Small intestine (tissue), 16 donors: ENCODE measurements around the gene MSANTD2. TPM values are rescaled to one million over a fixed set of nuclear protein-coding genes. Genes with fewer than 3 reads are reported as not detected.
A peak's percentile ranks its signal among the peaks of the same experiment; 100 is the strongest.

Experiments used
- DNase-seq, 2 donors: peaks; one replicate each; pipeline versions ENCODE4 v3.0.0 to v3.0.0-alpha.2; 2013
- FAIRE-seq: peaks from 2 replicates; lab custom pipeline; 2012; peaks lifted over from hg19 to GRCh38; lab: Jason Lieb, UNC
- H3K27ac ChIP-seq, 3 donors: one replicate each; pipeline ENCODE4 v1.5.1; 2013; ENCODE audit warnings: low read length in 2 of 3, mild to moderate bottlenecking in 2 of 3, control low read depth in 1 of 3, inconsistent platforms in 1 of 3, low read depth in 1 of 3, moderate library complexity in 1 of 3
- H3K27me3 ChIP-seq, 3 donors: one replicate each; pipeline ENCODE4 v1.6.1; 2013; ENCODE audit warnings: low read length in 3 of 3, inconsistent platforms in 1 of 3; ENCODE audit not compliant: control insufficient read depth in 3 of 3, insufficient read depth in 3 of 3
- H3K36me3 ChIP-seq, 3 donors: one replicate each; pipeline ENCODE4 v1.6.1; 2013; ENCODE audit warnings: low read length in 3 of 3, inconsistent platforms in 1 of 3, low read depth in 1 of 3, mild to moderate bottlenecking in 1 of 3, moderate library complexity in 1 of 3; ENCODE audit not compliant: control insufficient read depth in 3 of 3, insufficient read depth in 2 of 3
- H3K4me1 ChIP-seq, 3 donors: one replicate each; pipeline ENCODE4 v1.6.1; 2013; ENCODE audit warnings: low read length in 2 of 3, inconsistent platforms in 1 of 3, low read depth in 1 of 3, mild to moderate bottlenecking in 1 of 3, moderate library complexity in 1 of 3; ENCODE audit not compliant: control insufficient read depth in 3 of 3, insufficient read depth in 2 of 3
- H3K4me3 ChIP-seq, 3 donors: one replicate each; pipeline ENCODE4 v1.5.1; 2013; ENCODE audit warnings: low read length in 3 of 3, control low read depth in 1 of 3, inconsistent platforms in 1 of 3, low read depth in 1 of 3, mild to moderate bottlenecking in 1 of 3, moderate library complexity in 1 of 3
- H3K9me3 ChIP-seq, 2 donors: one replicate each; pipeline ENCODE4 v1.6.1; 2013; ENCODE audit warnings: low read depth in 1 of 2, low read length in 1 of 2; ENCODE audit not compliant: control insufficient read depth in 2 of 2, insufficient read depth in 1 of 2
- WGBS, 3 donors: extraction: QIAGEN DNeasy Blood & Tissue Kit; methylation state at CpG; one replicate each; pipeline ENCODE4 v1.1.7; 2013; 5-methylcytosine and 5-hydroxymethylcytosine counted together
- long read RNA-seq, 10 donors: transcript quantifications; one replicate each; lab custom pipeline, GENCODE V29; 2026
- polyA plus RNA-seq, 4 donors: library from polyadenylated mRNA; stranded (reverse) in 3 of 4; unstranded in 1 of 4; fragments of 200-250 nt in 3 of 4; fragments of 120-200 nt in 1 of 4; gene quantifications; one replicate each; pipeline versions ENCODE4 v1.2.1 to v1.2.3, GENCODE V29; 2013
- donor health status: healthy with polysubstance abuse.
- donor health status: control.
- donor health status: control.
- donor health status: Bipolar disorder and iron deficiency.
- donor health status: healthy.

The MSANTD2 gene
- 10 to 100 TPM in 1 of 4 donors, 1 to 10 TPM in 3; 4.4 to 19.9 (median 6.4) TPM for polyA plus RNA-seq
- long read RNA-seq, donor 1, partial matches to known transcripts = 6 of 10 reads
- long read RNA-seq, donor 1, other reads (novel, unspliced or antisense) = 0 of 10 reads
- long read RNA-seq, donor 2, partial matches to known transcripts = 0 of 2 reads
- long read RNA-seq, donor 2, other reads (novel, unspliced or antisense) = 0 of 2 reads
- long read RNA-seq, donor 3, partial matches to known transcripts = 0 of 4 reads
- long read RNA-seq, donor 3, other reads (novel, unspliced or antisense) = 0 of 4 reads
- long read RNA-seq, donor 4 = 0 reads
- long read RNA-seq, donor 5 = 0 reads
- long read RNA-seq, donor 6, partial matches to known transcripts = 0 of 2 reads
- long read RNA-seq, donor 6, other reads (novel, unspliced or antisense) = 0 of 2 reads
- long read RNA-seq, donor 7 = 0 reads
- long read RNA-seq, donor 8 = 0 reads
- long read RNA-seq, donor 9 = 0 reads
- long read RNA-seq, donor 10, partial matches to known transcripts = 0 of 5 reads
- long read RNA-seq, donor 10, other reads (novel, unspliced or antisense) = 0 of 5 reads

DNA sequence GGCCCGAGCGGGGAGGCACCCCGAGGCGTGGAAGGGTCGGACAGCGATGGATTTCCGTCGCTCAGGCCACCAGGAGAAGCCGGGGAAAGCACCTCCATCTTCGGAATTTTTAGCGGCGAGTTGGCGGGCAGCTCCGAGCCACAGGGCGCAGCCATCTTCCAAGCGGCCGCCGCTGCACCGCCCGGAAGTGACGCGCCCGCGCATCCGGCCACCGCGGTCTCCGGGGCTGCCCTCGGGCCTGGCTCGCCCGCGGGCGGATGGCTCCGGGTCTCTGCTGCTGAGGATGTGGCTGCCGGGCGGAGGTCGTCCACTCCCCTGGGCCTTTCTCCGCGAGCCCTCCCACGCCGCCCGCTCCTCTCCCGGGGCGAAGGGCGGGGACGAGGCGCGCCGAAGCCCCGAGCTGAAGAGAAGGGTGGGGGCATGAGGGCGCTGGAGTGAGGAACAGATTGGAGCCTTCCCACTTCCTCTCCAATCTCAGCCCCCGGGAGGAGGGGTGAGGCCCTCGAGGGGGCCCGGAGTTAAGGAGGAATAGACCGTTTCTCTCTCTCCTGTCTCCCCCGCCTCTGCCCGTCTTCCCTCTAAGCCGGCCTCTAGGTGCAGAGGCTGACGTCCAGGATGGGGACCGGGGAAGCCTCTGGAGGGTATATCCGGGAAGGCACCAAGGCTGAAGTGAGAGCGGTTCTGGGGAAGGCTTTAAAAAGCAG is at the start of gene MSANTD2:
MSANTD2 (minus strand) TSS at position 181 of the 704 bp plus-strand sequence; CDS start at position 155, 26 bp downstream.
- no peaks in the 10 kb centered on the region for H3K27me3 ChIP-seq
- WGBS, 3 donors = 0% methylated on average over 47 to 62 of the region's 62 CpGs
- DNase-seq (peak; percentile 73 to 94), FAIRE-seq (no peak)
- H3K27ac ChIP-seq = peak within 1 kb of the TSS; percentile 93 to 100 (median 98)
- H3K9me3 ChIP-seq = no peaks in the 10 kb centered on the region
- H3K4me1 ChIP-seq = peaks cover 0 to 8% (median 6%) of the 10 kb centered on the region in 3 donors
- peak within 1 kb of the TSS; percentile 88 to 99 (median 98) for H3K4me3 ChIP-seq
- H3K36me3 ChIP-seq = no peaks in the 10 kb centered on the region

DNA sequence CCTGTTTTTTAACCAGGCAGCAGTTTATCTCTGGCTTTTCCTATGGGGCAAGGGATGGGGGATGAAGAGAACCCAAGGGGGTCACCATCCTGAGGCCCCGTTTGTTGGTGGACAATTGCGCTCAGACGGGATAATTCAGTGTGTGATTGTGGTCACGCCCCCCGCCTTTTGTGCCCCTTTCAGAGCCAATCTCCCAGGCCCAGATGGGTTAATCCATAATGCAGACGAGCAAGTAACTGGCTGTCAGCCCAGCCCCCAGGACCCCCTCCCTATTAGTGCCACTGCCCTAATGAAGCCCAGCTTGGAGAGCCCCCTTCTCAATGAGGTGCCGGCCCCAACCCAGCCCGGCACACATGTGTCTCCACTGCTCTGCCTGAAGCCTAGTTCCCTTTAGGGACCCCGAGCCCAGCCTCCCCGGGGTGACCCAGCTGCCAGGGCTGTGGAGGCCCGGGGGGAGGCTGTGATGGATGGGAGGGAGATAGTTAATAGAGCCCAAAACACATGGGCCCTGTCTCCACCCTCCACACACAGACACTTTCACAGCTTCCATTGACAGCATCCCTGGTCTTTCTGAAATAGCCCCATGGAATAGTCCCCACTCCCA is 46.0 kb upstream of the MSANTD2 start:
- Histone ChIP-seq H3K4me1 (peaks cover 0 to 7% (median 0%) of the 10 kb centered on the region in 3 donors), H3K27me3 (peaks cover 4 to 83% (median 53%) of the 10 kb centered on the region in 3 donors), H3K36me3 (no peaks in the 10 kb centered on the region), H3K9me3 (no peaks in the 10 kb centered on the region), H3K4me3 (no peak overlapping the region), H3K27ac (no peak overlapping the region)
- WGBS, 3 donors = 8 to 13% (median 13%) methylated on average over 11 of the region's 11 CpGs
- no peak for FAIRE-seq
- no peak for DNase-seq

DNA sequence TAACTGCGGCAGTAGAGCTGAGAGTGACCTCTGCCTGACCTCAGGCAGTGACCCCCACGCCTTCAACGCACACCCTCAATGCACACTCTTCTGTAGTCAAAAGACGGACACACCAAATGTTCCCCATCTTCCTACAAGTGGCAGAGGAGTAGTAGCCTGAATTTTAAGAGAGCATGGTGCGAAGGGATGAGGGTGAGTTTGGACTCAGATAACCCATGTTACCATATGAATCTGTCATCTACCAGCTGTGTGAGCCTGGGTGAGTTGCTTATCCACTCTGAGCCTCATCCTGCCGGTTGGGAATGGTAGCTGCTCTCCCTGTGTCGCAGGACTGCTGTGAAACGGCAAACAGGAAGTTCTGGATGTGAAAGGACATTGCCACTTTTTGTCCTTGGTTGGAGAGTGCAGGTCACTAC is 44.5 kb upstream of the MSANTD2 start:
- no peak for DNase-seq
- no peak overlapping the region for H3K4me3 ChIP-seq
- WGBS, 3 donors = 12 to 17% (median 15%) methylated on average over 8 of the region's 8 CpGs
- no peaks in the 10 kb centered on the region for H3K36me3 ChIP-seq
- peaks cover 0 to 11% (median 0%) of the 10 kb centered on the region in 3 donors for H3K4me1 ChIP-seq
- no peak for FAIRE-seq
- H3K27me3 ChIP-seq = peaks cover 4 to 86% (median 60%) of the 10 kb centered on the region in 3 donors
- no peaks in the 10 kb centered on the region for H3K9me3 ChIP-seq
- H3K27ac ChIP-seq = no peak overlapping the region

DNA sequence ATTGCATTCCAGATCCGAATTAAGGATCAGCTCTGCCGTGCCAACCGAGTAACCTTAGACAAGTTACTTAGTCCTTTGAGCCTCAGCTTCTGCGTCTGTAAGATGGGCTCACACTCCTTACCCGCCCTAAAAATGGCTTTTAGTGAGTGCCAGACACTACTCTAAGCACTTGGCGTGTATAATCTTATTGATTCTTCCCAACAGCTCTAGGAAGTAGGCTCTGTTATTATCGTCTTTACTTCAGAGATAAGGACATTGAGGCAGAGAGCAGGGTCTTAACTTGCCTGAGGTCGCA is 43.4 kb upstream of the MSANTD2 start:
- FAIRE-seq = no peak
- 9 to 10% (median 10%) methylated on average over 8 of the region's 8 CpGs for WGBS, 3 donors
- Histone ChIP-seq H3K4me3 (no peak overlapping the region), H3K27ac (no peak overlapping the region), H3K9me3 (no peaks in the 10 kb centered on the region), H3K4me1 (peaks cover 0 to 15% (median 0%) of the 10 kb centered on the region in 3 donors), H3K27me3 (peaks cover 7 to 91% (median 65%) of the 10 kb centered on the region in 3 donors), H3K36me3 (no peaks in the 10 kb centered on the region)
- DNase-seq = no peak

DNA sequence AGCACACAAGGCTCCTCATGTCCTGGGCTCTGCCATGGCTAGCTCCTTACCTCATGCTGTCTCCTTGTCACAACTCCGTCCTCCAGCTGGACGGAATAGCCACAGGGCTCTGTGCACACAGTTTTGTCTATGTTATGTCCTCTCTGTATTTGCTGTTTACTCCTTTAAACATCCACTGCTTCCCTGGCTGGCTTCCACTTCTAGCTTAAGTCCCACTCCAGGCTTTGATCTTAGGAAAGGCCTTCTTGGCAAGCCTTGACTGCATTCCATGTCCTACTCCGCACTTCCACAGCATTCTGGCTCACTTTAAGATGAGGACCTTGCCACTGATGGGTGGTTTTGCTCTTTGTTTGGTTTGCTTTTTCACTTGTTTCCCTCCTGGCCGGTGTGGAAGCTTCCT is 42.1 kb upstream of the MSANTD2 start:
- H3K4me3 ChIP-seq = no peak overlapping the region
- H3K27ac ChIP-seq = no peak overlapping the region
- no peak for DNase-seq
- FAIRE-seq = no peak
- H3K4me1 ChIP-seq = peaks cover 0 to 15% (median 0%) of the 10 kb centered on the region in 3 donors
- H3K36me3 ChIP-seq = no peaks in the 10 kb centered on the region
- no peaks in the 10 kb centered on the region for H3K9me3 ChIP-seq
- 30 to 36% (median 30%) methylated on average over 4 of the region's 4 CpGs for WGBS, 3 donors
- H3K27me3 ChIP-seq = peaks cover 10 to 91% (median 60%) of the 10 kb centered on the region in 3 donors

DNA sequence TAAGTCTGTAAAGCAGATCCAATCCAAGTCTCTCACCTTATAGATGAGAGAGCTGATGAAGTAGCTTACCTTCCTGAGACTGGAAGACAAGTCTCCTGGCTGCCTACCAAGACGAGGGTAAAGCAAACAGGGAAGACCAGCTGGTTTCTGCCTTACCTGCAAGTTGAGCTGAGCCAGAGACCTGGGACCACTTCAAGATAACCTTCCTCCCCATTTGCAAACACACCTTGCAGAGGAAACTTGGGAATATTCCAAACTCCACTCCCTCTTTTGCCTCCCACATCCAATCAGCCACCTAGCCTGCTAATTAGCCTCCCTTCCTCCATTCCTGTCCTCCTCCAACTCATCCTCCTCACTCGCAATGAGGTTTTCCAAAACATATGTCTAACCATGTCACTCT is 41.6 kb upstream of the MSANTD2 start:
- DNase-seq = no peak
- no peak for FAIRE-seq
- 16 to 28% (median 19%) methylated on average over 2 of the region's 2 CpGs for WGBS, 3 donors

DNA sequence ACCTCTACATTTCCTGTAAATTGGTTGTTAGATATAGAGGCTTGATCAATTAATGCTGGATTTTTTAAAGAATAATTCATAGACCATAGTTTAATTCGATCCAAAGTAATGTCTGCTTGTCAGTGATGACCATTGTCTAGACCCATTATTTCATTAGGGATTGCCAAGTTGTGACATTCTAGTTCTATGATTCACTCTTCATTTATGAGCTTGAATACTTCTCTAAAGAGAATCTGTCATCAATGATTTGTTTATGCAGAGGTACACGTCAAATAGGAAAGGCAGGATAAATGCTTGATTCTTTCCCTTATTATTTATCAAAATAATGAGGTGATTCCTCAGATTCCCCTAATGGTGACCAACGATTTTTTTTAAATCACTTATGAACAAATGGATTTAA is 41.0 kb upstream of the MSANTD2 start:
- 18 to 33% (median 26%) methylated on average over 3 of the region's 3 CpGs for WGBS, 3 donors
- FAIRE-seq (no peak), DNase-seq (no peak)
- Histone ChIP-seq H3K4me1 (peaks cover 0 to 15% (median 0%) of the 10 kb centered on the region in 3 donors), H3K4me3 (no peak overlapping the region), H3K36me3 (no peaks in the 10 kb centered on the region), H3K27me3 (peaks cover 10 to 80% (median 57%) of the 10 kb centered on the region in 3 donors), H3K9me3 (no peaks in the 10 kb centered on the region), H3K27ac (no peak overlapping the region)

More for the DNA sequence above, 41.6 kb upstream of the MSANTD2 start:
- Histone ChIP-seq H3K4me1 (peaks cover 0 to 15% (median 0%) of the 10 kb centered on the region in 3 donors), H3K9me3 (no peaks in the 10 kb centered on the region), H3K27ac (no peak overlapping the region), H3K27me3 (peaks cover 10 to 86% (median 57%) of the 10 kb centered on the region in 3 donors), H3K36me3 (no peaks in the 10 kb centered on the region), H3K4me3 (no peak overlapping the region)

DNA sequence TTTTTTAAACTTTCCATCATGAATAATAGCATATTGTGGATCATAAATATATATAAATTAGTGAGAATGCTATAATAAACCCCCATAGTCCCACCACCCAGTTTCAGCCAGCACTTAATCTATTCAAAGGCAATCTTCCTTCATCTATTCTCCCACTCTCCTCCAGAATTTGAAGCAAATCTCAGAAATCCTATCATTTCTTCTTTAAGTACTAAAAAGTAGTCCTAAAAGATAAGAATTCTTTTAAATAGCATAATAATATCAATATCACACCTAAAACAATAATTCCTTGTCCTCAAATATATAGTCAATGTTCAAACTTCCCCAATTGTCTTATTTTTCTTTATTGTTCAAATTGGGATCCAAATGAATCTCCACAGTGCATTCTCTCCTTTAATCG is 40.5 kb upstream of the MSANTD2 start:
- H3K9me3 ChIP-seq = no peaks in the 10 kb centered on the region
- FAIRE-seq (no peak), DNase-seq (no peak)
- H3K4me1 ChIP-seq = peaks cover 0 to 15% (median 0%) of the 10 kb centered on the region in 3 donors
- peaks cover 10 to 74% (median 52%) of the 10 kb centered on the region in 3 donors for H3K27me3 ChIP-seq
- WGBS, 3 donors = 27 to 56% (median 43%) methylated on average over 1 of the region's 1 CpG
- no peaks in the 10 kb centered on the region for H3K36me3 ChIP-seq
- no peak overlapping the region for H3K4me3 ChIP-seq
- no peak overlapping the region for H3K27ac ChIP-seq
